Stimulated activated CD4-positive, alpha-beta T cell treated with anti-CD3 and anti-CD28 coated beads, Interleukin-12 subunit alpha, Interleukin-12 subunit beta, amount 100 ng/mL, for 24 hours (primary cell): ENCODE data around the gene LBH.

Experiments
- DNase-seq, 2 experiments: peaks; one replicate each; pipeline ENCODE4 v3.0.0-alpha.2; 2020; ENCODE audit warnings: low read depth in 2 of 2

Gene LBH

GRCh38 chr2:30273574-30273929 is 42.2 kb downstream of the LBH start:
- DNase-seq: no peak

DNA sequence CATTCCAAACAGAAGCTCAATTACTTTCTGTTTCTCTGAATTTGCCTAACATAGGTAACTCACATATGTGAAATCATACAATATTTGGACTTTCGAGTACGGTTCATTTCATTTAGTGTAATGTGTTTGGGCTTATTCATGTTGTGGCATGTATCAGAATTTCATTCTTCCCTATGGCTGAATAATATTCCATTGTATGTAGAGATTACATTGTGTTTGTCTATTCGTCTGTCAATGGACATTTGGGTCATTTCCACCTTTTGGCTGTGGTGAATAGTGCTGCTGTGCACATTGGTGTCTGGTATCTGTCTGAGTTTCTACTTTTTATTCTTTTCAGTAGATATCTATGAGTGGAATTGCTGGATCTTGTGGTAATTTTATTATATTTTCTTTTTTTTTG is 43.9 kb downstream of the LBH start:
- no peak for DNase-seq

DNA sequence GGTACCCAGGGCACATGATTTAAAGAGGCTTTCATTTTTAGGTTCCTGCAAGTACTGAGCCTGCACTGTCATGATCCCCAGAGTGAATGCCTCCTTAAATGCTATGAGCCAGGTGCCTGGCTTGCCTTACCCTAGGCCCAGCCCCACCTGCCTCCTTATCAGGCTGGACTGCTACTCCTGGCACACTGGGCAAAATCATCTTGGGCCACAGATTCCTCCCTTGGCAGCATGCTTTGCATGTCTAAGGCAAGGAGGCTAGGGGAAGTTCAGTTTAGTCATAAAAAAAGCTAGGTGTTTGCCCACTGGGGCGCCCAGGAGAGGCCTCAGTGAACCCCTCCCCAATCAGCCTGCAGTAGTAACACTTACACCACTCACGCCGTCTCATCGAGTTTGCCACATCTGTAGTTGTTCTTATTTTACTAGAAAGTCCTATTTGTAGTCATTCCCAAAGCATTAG is 45.1 kb downstream of the LBH start:
- DNase-seq: no peak

GRCh38 chr2:30277582-30277981 is 46.2 kb downstream of the LBH start:
- no peak for DNase-seq

DNA sequence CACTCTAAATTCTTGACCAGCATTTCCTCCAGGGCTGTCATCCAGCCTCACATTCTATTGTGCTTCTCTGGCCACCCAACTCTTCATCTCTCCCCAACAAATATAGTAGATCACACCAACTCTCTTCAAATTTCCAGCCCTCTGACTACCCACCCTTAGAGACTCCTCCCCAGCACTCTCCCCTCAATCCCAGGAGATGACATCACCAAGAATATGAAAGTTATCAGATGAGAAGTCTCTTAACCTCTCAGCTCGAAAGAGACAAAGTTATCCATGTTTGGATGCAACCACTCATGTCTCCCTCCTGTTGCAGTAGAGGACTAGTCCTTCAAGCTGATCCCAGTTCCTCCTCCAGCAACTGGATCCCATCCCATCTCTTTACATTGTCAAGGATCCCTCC is 47.1 kb downstream of the LBH start:
- no peak for DNase-seq

GRCh38 chr2:30280596-30281434 is 49.5 kb downstream of the LBH start:
- no peak for DNase-seq

DNA sequence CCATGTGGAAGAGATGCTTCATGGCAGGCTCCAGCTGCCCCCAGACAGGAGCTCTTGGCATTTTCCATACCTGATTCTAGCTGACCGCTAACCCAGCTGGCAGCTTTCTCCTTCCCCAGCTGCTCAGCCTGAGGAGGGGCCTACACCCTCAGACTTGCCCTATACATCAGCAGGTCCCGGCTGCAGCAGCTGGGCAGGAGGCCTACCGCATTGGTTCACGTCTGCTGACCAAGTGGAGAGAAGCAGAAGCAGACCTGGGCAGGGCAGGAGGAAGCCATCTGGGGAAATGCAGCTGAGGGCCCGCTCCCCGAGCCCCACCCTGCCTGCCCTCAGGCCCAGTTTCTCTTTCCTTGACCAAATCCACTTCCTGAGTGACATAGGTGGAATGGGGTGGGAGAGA is 50.7 kb downstream of the LBH start:
- no peak for DNase-seq

DNA sequence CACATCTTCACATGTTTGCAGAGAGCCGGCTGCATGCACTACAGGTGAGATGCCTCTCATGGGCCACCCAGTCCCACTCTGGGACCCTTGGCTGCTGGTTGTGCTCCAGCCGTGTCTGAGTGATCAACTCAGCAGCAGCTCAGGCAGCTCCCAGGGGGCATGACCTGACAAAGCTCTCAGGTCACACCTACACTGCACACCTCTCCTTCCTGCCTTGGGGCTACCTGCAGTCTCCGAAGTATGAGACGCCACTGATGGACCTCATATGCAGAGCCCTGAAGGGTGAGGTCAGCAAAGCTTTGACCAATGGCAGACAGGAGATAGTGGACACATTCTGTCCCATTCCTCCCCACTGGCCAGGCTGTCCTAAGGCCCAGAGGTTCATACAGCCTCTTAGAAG is 51.4 kb downstream of the LBH start:
- DNase-seq: no peak

- no peak for DNase-seq
These were observed 52.7 kb downstream of the LBH start for GRCh38 chr2:30283931-30284565.

DNA sequence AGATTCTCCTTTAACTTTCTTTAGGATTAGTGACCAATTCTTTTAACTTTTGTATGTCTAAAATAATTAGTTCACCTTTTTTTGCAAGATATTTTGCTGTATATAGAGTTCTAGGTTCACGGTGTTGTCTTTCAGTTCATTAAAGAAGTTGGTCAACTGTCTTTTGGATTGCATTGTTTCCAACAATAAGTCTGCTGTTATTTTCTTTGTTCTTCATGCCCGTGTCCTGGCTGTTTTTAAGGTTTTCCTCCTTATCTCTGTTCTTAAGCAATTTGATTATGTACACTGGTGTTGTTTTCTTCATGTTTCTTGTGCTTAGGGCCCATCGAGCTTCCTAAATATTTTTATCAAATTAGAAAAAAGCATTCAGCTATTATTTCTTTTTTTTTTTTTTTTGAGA is 54.4 kb downstream of the LBH start:
- no peak for DNase-seq

- DNase-seq: no peak
These were observed 56.0 kb downstream of the LBH start for GRCh38 chr2:30287190-30287840.

DNA sequence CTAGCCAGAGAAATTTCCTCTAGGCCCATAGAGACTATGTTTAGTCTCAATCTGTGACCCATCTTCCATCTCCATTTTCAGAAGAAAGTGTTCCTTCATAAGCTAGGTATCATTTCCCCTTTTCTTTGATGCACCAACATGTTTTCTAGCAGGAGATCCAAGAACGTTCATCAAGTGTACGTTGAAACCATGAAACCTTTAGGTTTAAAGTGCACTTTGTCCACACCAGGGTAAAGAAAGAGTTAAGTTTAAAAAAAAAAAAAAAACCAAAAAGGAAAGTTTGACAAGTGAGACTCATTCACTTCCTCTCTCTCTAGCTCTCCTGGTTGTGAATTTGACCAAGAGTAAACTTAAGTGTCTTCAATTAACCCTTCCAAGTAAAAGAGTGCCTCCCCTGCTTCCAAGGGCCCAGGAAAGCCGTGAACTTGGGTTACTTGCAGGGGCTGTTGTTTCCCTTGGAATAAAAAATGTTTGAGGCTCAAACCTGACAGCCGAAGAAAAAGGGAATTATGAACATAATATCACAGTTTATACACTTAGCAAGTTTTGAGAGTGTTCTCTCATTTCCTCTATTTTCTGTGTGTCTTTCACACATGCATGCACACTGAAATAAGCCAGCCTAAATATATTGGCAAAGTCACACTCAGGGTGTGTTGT is 56.7 kb downstream of the LBH start:
- no peak for DNase-seq

- no peak for DNase-seq
These were observed 57.2 kb downstream of the LBH start for GRCh38 chr2:30288561-30288960.

DNA sequence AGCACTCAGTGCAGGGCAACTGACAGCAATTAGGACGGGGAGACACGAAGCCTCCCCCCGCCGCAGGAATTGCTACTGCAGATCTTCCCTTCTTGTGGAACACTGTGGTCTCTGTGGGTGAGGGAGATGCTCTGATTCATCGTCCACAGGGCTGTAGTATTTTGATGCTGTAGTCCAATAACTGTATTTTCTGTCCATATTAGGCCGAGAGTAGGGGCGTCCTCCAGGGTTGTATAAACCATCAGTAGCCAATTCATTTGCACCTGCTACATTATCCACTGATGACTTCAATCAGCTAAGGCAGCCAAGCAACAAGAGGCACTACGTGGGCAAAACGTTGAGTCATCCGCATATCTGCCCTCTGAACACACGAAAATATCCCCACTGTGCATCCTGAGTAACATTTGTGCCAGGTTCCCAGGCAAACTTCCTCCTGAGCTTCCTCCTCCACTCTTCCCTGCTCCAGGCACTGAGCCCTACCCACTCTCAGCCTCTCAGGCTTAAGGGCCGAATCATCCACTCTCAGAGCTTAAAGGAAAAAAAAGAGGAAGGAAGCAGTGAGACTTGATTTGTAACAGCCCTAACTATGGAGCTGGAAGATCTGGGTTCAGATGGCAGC is 62.1 kb downstream of the LBH start:
- no peak for DNase-seq

DNA sequence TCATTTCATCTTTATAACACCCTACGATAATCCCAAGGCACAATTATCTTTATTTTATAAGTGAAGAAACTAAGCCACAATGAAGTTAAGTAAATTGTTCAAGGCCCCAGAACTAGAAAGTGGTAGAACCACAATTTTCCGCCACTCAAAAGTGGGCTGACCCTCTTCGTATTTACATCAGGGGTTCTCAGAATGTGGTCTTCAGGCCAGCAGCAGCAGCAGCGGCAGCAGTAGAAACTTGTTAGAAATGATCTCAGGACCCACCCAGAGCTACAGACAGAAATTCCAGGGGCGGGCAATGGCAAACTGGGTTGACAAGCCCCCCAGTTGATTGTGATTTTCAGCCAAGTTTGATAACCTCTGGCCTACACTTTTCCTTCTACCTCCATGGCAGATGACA is 62.8 kb downstream of the LBH start:
- no peak for DNase-seq

DNA sequence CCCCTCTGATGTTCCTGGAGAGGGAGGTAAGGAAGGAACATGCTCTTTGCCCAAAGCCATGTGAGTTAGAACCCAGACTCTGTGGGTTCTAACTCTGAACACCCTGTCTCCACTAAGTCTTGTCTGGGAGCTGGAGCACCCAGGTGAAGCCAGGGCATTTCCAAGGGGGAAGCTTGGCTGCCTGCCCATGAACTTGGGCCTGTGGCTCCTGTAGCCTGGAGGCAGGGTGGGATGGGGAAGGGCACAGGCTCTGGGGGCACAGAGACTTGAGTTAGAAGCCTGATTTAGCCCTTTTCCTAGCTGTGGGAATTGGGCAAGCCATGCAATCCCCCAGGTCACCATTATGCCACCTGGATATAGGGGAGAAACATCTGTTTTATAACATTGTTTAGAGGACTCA is 65.2 kb downstream of the LBH start:
- DNase-seq: no peak

DNA sequence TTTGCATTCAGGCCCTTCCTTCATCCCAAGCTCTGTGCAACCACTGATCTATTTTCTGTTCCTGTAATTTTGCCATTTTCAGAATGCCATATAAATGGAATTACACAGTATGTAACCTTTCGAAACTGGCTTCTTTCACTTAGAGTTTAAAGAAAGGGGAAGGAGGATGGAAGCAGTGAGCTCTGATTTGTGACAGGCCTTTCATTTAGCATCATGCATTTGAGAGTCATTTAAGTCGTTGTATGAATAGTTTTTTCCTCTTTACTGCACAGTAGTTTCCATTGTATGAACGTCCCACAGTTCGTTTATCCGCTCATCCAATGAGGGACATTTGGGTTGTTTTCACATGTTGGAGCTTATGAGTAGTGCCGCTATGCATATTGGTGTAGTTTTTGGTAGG is 67.0 kb downstream of the LBH start:
- DNase-seq: no peak

GRCh38 chr2:30300122-30300455 is 68.8 kb downstream of the LBH start:
- no peak for DNase-seq

DNA sequence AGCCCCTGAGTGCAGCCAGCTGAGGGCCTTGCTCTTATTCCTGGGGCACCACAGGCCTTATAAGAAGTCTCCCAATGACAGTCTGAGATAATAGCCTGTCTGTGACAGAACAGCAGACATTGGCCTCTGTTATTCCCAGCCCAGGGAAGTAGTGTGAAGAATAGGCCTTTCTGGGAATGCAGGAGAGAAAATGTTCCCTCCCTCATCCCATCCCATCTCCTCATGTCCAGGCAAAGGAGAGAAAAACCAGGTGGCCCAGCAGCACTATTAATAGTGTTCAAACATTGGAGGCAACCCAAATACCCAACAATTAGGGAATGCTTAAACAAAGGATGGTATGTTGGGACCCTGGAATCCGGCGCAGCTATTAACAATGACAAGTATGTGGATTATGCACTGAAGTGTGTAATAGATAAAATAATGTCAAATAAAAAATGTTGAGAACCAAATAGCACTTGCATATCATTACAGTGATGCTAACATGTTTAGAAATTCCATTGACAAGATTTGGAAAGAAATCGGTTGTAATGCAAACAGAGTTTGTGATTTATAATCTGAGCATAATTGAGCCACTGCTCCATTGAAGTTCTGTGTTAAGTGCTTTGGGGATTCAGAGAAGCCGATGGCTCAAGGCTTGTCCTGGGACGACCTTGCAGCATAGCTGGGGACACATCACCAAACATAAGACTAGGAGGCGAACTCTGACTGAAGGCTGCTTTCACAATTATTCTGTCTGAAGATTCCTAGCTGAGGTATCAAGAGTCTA is 69.3 kb downstream of the LBH start:
- no peak for DNase-seq

- no peak for DNase-seq
These were observed 70.2 kb downstream of the LBH start for GRCh38 chr2:30301551-30301950.

DNA sequence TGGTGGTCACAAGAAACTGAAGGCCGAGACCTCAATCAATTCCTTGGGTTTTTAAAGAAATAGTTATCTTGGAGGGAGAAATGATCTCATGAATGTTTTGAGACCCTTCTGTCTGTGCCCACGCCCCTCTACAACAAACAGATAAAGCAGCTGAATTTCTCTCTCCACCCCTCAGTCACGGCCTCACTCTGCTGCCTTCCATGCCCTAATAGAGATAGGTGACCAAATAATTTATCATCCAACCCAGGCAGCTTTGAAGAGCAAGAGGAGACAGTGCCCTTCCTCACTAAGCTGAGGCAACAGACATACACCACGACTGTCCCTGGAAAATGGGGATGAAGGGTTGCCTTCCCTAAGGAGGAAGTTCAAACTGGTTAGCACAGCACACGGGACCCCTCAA is 71.2 kb downstream of the LBH start:
- DNase-seq: no peak
